Measurements from ENCODE around the gene SGMS1. TPM values are rescaled to one million over a fixed set of nuclear protein-coding genes. Genes with fewer than 3 reads are reported as not detected.

The SGMS1 gene
- total RNA-seq, 1 donor from 2014 or later = 25.0 TPM

- no peaks in the 10 kb centered on the region for H3K27me3 Mint-ChIP-seq
- no peak overlapping the region for H3K27ac Mint-ChIP-seq
- TF ChIP-seq CTCF (IDR thresholded peaks at IDR 0.05; ENCODE audit: unreplicated experiment) = no peak
Measured at GRCh38 chr10:50511492-50512213, 112.1 kb downstream of the SGMS1 start.

GRCh38 chr10:50510517-50511473 is 113.0 kb downstream of the SGMS1 start:
- TF ChIP-seq CTCF (IDR thresholded peaks at IDR 0.05; ENCODE audit: unreplicated experiment) = no peak
- Mint-ChIP-seq H3K36me3 (ENCODE audit: insufficient read depth) (no peaks in the 10 kb centered on the region), H3K27ac (no peak overlapping the region), H3K4me3 (ENCODE audit: low read depth) (no peak overlapping the region), H3K9me3 (ENCODE audit: low read depth) (no peaks in the 10 kb centered on the region), H3K4me1 (ENCODE audit: low read depth) (peaks cover 32% of the 10 kb centered on the region), H3K27me3 (no peaks in the 10 kb centered on the region)
- DNase-seq (ENCODE audit: low spot score, unreplicated experiment) = no peak

More at GRCh38 chr10:50511492-50512213, 112.1 kb downstream of the SGMS1 start:
- no peak overlapping the region for H3K4me3 Mint-ChIP-seq (ENCODE audit: low read depth)
- no peak for DNase-seq (ENCODE audit: low spot score, unreplicated experiment)
- no peaks in the 10 kb centered on the region for H3K9me3 Mint-ChIP-seq (ENCODE audit: low read depth)
- peaks cover 31% of the 10 kb centered on the region for H3K4me1 Mint-ChIP-seq (ENCODE audit: low read depth)
- no peaks in the 10 kb centered on the region for H3K36me3 Mint-ChIP-seq (ENCODE audit: insufficient read depth)

- no peak overlapping the region for H3K4me3 Mint-ChIP-seq (ENCODE audit: low read depth)
- no peaks in the 10 kb centered on the region for H3K9me3 Mint-ChIP-seq (ENCODE audit: low read depth)
- H3K4me1 Mint-ChIP-seq (ENCODE audit: low read depth) = peaks cover 35% of the 10 kb centered on the region
- TF ChIP-seq CTCF (IDR thresholded peaks at IDR 0.05; ENCODE audit: unreplicated experiment) = no peak
- H3K27ac Mint-ChIP-seq = peak overlapping the region; percentile 6
- no peak for DNase-seq (ENCODE audit: low spot score, unreplicated experiment)
- H3K36me3 Mint-ChIP-seq (ENCODE audit: insufficient read depth) = no peaks in the 10 kb centered on the region
- no peaks in the 10 kb centered on the region for H3K27me3 Mint-ChIP-seq
Measured at GRCh38 chr10:50508315-50509051, 115.3 kb downstream of the SGMS1 start.

GRCh38 chr10:50506861-50507573 is 116.7 kb downstream of the SGMS1 start:
- Mint-ChIP-seq H3K4me3 (ENCODE audit: low read depth) (no peak overlapping the region), H3K27ac (peak overlapping the region; percentile 54), H3K9me3 (ENCODE audit: low read depth) (no peaks in the 10 kb centered on the region), H3K27me3 (no peaks in the 10 kb centered on the region), H3K4me1 (ENCODE audit: low read depth) (peaks cover 39% of the 10 kb centered on the region), H3K36me3 (ENCODE audit: insufficient read depth) (no peaks in the 10 kb centered on the region)
- no peak for TF ChIP-seq CTCF (IDR thresholded peaks at IDR 0.05; ENCODE audit: unreplicated experiment)
- no peak for DNase-seq (ENCODE audit: low spot score, unreplicated experiment)

All from progenitor cell of endocrine pancreas (in vitro differentiated cells).